ENCODE results near the gene PTGS1. TPM values are rescaled to one million over a fixed set of nuclear protein-coding genes. Genes with fewer than 3 reads are reported as not detected.

Gene PTGS1
- total RNA-seq, 1 donor from 2014 or later, result 0.39 TPM

DNA sequence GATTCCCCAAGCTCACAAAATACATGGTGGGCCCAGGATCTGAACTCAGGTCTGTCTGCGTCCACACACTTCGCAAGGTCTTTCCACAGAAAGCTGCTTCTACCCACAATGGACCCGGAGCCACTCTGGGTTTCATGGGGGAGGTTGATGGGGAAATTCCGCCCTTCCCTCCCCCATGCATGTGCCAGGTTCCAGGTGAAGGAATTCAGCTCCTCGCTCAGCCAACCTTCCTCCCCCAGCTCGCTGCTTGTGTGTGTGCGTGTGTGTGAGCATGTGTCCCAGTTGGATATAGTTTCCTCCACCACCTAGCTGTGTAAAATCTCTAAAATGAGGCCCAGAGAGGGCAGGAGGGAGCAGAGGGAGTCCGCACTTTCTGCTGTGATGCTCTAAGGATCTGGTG is 1.0 kb downstream of the PTGS1 start:
- no peak overlapping the region for H3K27ac Mint-ChIP-seq (ENCODE audit: unreplicated experiment)
- peaks cover 2% of the 10 kb centered on the region for H3K9me3 Mint-ChIP-seq (ENCODE audit: unreplicated experiment)
- H3K27me3 Mint-ChIP-seq (ENCODE audit: unreplicated experiment), result peaks cover 10% of the 10 kb centered on the region
- H3K4me1 Mint-ChIP-seq (ENCODE audit: low read depth, unreplicated experiment), result no peaks in the 10 kb centered on the region
- H3K36me3 Mint-ChIP-seq (ENCODE audit: unreplicated experiment), result peaks cover 6% of the 10 kb centered on the region
- TF ChIP-seq, protein P1, sequence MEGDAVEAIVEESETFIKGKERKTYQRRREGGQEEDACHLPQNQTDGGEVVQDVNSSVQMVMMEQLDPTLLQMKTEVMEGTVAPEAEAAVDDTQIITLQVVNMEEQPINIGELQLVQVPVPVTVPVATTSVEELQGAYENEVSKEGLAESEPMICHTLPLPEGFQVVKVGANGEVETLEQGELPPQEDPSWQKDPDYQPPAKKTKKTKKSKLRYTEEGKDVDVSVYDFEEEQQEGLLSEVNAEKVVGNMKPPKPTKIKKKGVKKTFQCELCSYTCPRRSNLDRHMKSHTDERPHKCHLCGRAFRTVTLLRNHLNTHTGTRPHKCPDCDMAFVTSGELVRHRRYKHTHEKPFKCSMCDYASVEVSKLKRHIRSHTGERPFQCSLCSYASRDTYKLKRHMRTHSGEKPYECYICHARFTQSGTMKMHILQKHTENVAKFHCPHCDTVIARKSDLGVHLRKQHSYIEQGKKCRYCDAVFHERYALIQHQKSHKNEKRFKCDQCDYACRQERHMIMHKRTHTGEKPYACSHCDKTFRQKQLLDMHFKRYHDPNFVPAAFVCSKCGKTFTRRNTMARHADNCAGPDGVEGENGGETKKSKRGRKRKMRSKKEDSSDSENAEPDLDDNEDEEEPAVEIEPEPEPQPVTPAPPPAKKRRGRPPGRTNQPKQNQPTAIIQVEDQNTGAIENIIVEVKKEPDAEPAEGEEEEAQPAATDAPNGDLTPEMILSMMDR (IDR thresholded peaks at IDR 0.05; ENCODE audit: partially characterized antibody, unreplicated experiment), result no peak
- no peak for DNase-seq
- no peak overlapping the region for H3K4me3 Mint-ChIP-seq (ENCODE audit: unreplicated experiment)

DNA sequence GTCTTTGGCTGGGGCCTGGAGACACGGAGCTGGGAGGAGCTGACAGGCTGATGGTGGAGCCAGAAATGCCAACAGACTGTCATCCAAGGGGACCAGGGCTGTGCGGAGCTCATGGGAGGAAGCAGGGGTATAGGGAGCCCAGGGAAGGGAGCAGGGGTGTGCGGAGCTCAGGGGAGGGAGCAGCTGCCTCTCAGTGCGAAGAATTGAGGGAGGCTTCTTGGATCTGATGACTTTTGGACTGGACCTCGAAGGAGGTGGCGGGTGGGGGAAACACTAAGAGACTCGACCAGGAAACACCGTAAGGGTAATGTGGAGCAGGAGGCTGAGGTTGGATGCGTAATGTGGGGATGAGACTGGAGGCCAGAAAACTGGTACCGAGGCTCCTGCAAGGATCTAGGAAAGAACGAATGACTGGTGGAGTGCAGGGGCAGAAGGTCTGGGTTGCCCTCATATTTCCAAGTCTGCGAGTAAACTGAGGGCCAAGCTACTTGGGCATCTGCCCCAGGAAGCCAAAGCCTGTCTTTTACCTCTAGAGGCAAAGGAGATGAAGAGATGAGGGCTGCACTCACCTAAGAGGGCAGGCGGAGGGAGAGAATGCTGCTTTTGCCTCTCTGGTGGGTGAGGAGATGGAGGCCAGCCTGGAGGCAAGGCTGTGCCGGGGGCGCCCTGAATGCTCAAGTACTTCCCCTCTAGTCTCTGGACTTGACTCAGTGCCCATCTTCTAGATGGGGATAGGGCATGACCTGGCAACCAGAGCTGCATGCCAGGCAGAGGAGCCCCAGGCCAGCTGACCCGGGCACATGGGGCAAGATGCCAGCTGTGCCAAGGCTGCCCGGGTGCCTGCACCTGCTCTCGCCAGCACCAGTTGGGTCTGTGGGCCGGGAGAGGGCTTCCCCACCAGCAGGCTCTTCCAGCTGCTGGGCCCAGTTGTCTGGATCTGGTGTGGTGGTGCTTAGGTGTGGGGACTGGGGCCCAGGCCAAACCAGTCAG is 2.3 kb downstream of the PTGS1 start:
- Mint-ChIP-seq H3K27ac (ENCODE audit: unreplicated experiment) (no peak overlapping the region), H3K27me3 (ENCODE audit: unreplicated experiment) (peaks cover 10% of the 10 kb centered on the region), H3K4me1 (ENCODE audit: low read depth, unreplicated experiment) (no peaks in the 10 kb centered on the region), H3K36me3 (ENCODE audit: unreplicated experiment) (peaks cover 6% of the 10 kb centered on the region), H3K4me3 (ENCODE audit: unreplicated experiment) (no peak overlapping the region), H3K9me3 (ENCODE audit: unreplicated experiment) (peaks cover 2% of the 10 kb centered on the region)
- no peak for DNase-seq
- TF ChIP-seq, protein P1 (IDR thresholded peaks at IDR 0.05; ENCODE audit: partially characterized antibody, unreplicated experiment), result no peak

DNA sequence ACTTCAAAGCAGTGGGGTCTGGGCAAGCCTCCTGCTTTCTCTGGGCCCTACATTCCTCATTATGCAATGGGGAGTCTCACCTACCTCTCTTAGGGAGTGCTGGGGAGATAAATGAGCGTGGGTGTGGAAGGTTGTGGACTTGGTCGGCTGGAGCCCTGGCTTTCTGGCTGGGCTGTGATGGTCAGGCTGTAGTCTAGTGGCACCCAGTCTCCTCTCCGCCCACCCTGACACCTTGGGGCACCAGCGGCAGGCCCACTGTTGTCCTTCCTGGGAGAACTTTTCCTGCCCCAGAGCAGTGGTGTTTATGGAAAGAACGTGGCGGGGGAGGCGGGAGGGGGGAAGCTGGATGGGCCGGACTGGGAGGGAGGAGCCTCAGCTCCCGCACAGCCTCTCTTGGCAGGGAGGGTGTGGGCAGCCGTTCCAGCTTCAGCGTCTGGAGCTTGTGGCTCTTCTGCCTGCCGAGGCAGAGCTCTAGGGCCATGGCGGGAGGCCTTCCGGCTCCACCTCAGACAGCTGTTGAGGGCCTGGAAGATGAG is 4.1 kb downstream of the PTGS1 start:
- no peak overlapping the region for H3K27ac Mint-ChIP-seq (ENCODE audit: unreplicated experiment)
- H3K9me3 Mint-ChIP-seq (ENCODE audit: unreplicated experiment), result peaks cover 2% of the 10 kb centered on the region
- H3K4me3 Mint-ChIP-seq (ENCODE audit: unreplicated experiment), result no peak overlapping the region
- no peaks in the 10 kb centered on the region for H3K4me1 Mint-ChIP-seq (ENCODE audit: low read depth, unreplicated experiment)
- TF ChIP-seq, protein P1 (IDR thresholded peaks at IDR 0.05; ENCODE audit: partially characterized antibody, unreplicated experiment), result no peak
- peaks cover 8% of the 10 kb centered on the region for H3K27me3 Mint-ChIP-seq (ENCODE audit: unreplicated experiment)
- peaks cover 6% of the 10 kb centered on the region for H3K36me3 Mint-ChIP-seq (ENCODE audit: unreplicated experiment)
- no peak for DNase-seq

DNA sequence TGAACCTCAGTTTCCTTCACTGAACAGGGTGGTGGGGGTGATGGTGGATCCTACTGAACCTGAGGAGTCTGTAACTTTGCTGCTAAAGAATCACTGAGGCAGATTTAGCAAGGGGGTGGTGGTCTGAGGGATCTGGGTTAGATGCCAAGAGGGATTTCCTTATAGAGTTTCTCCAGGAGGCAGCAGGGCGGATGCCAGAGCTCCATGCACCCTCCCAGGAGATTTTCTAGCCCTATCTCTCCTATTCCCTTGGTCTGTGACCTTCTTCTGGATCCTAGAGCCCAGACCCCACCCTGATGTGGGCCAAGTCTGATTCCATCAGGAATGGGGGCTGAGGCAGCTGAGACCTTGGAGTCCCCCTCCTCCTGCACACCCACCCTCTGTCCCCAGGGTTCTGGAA is 6.0 kb downstream of the PTGS1 start:
- H3K36me3 Mint-ChIP-seq (ENCODE audit: unreplicated experiment), result peaks cover 6% of the 10 kb centered on the region
- no peaks in the 10 kb centered on the region for H3K4me1 Mint-ChIP-seq (ENCODE audit: low read depth, unreplicated experiment)
- no peak for DNase-seq
- no peak overlapping the region for H3K4me3 Mint-ChIP-seq (ENCODE audit: unreplicated experiment)
- no peak overlapping the region for H3K27ac Mint-ChIP-seq (ENCODE audit: unreplicated experiment)
- peaks cover 2% of the 10 kb centered on the region for H3K9me3 Mint-ChIP-seq (ENCODE audit: unreplicated experiment)
- TF ChIP-seq, protein P1 (IDR thresholded peaks at IDR 0.05; ENCODE audit: partially characterized antibody, unreplicated experiment), result no peak
- peaks cover 8% of the 10 kb centered on the region for H3K27me3 Mint-ChIP-seq (ENCODE audit: unreplicated experiment)

Data from glutamatergic neuron (in vitro differentiated cells).